Measurements from ENCODE around the gene CEP76. TPM values are rescaled to one million over a fixed set of nuclear protein-coding genes. Genes with fewer than 3 reads are reported as not detected.

The CEP76 gene
- total RNA-seq, 1 donor from 2014 or later, result 9.5 TPM

GRCh38 chr18:12639990-12640880, 62.3 kb downstream of the CEP76 start:
- H3K79me2 ChIP-seq (ENCODE audit: insufficient read depth, low read length), result peaks cover 90% of the 10 kb centered on the region
- peaks cover 11% of the 10 kb centered on the region for H3K4me1 ChIP-seq (ENCODE audit: insufficient read depth, low read length)
- H2AFZ ChIP-seq (ENCODE audit: low read depth, low read length), result no peak overlapping the region
- peaks cover 2% of the 10 kb centered on the region for H3K9me3 Mint-ChIP-seq (ENCODE audit: unreplicated experiment)
- H3K4me1 Mint-ChIP-seq (ENCODE audit: low read depth, unreplicated experiment), result peaks cover 39% of the 10 kb centered on the region
- H4K20me1 ChIP-seq (ENCODE audit: insufficient read depth, low read length), result peaks cover 26% of the 10 kb centered on the region
- FAIRE-seq (peak; percentile 94), DNase-seq (ENCODE audit: low read depth) (peak; percentile 77)
- H3K9ac ChIP-seq (ENCODE audit: low read length), result peak overlapping the region; percentile 37
- TF ChIP-seq CTCF (IDR thresholded peaks at IDR 0.05; ENCODE audit: insufficient read depth, low read depth, low read length) (no peak), EZH2 (IDR thresholded peaks at IDR 0.05; ENCODE audit: insufficient read depth, low read length) (no peak)
- no peaks in the 10 kb centered on the region for H3K27me3 Mint-ChIP-seq (ENCODE audit: low read depth, unreplicated experiment)
- no peak overlapping the region for H3K4me3 ChIP-seq (ENCODE audit: insufficient read depth, low read depth, low read length)
- peak overlapping the region; percentile 57 for H3K27ac ChIP-seq (ENCODE audit: low read depth, low read length)
- H3K27ac Mint-ChIP-seq (ENCODE audit: unreplicated experiment), result peak overlapping the region; percentile 97
- H3K4me3 Mint-ChIP-seq (ENCODE audit: unreplicated experiment), result peak overlapping the region; percentile 60
- peaks cover 2% of the 10 kb centered on the region for H3K36me3 Mint-ChIP-seq (ENCODE audit: low read depth, unreplicated experiment)
- no peaks in the 10 kb centered on the region for H3K36me3 ChIP-seq (ENCODE audit: insufficient read depth, low read length)
- peak overlapping the region; percentile 63 for H3K4me2 ChIP-seq (ENCODE audit: low read length)
- no peaks in the 10 kb centered on the region for H3K27me3 ChIP-seq (ENCODE audit: insufficient read depth, low read length)
- no peaks in the 10 kb centered on the region for H3K9me3 ChIP-seq (ENCODE audit: insufficient read depth, low read depth, low read length)

- Mint-ChIP-seq H3K27me3 (ENCODE audit: low read depth, unreplicated experiment) (no peaks in the 10 kb centered on the region), H3K4me1 (ENCODE audit: low read depth, unreplicated experiment) (peaks cover 37% of the 10 kb centered on the region), H3K9me3 (ENCODE audit: unreplicated experiment) (peaks cover 2% of the 10 kb centered on the region), H3K27ac (ENCODE audit: unreplicated experiment) (peak overlapping the region; percentile 50), H3K36me3 (ENCODE audit: low read depth, unreplicated experiment) (peaks cover 2% of the 10 kb centered on the region), H3K4me3 (ENCODE audit: unreplicated experiment) (no peak overlapping the region)
- Histone ChIP-seq H3K27me3 (ENCODE audit: insufficient read depth, low read length) (no peaks in the 10 kb centered on the region), H3K27ac (ENCODE audit: low read depth, low read length) (peak overlapping the region; percentile 51), H3K4me2 (ENCODE audit: low read length) (no peak overlapping the region), H3K79me2 (ENCODE audit: insufficient read depth, low read length) (peaks cover 81% of the 10 kb centered on the region), H3K4me1 (ENCODE audit: insufficient read depth, low read length) (peaks cover 11% of the 10 kb centered on the region), H3K36me3 (ENCODE audit: insufficient read depth, low read length) (no peaks in the 10 kb centered on the region), H3K4me3 (ENCODE audit: insufficient read depth, low read depth, low read length) (no peak overlapping the region), H3K9ac (ENCODE audit: low read length) (no peak overlapping the region), H4K20me1 (ENCODE audit: insufficient read depth, low read length) (peaks cover 22% of the 10 kb centered on the region), H3K9me3 (ENCODE audit: insufficient read depth, low read depth, low read length) (no peaks in the 10 kb centered on the region), H2AFZ (ENCODE audit: low read depth, low read length) (no peak overlapping the region)
- no peak for TF ChIP-seq EZH2 (IDR thresholded peaks at IDR 0.05; ENCODE audit: insufficient read depth, low read length)
- no peak for TF ChIP-seq CTCF (IDR thresholded peaks at IDR 0.05; ENCODE audit: insufficient read depth, low read depth, low read length)
- FAIRE-seq, result no peak
- no peak for DNase-seq (ENCODE audit: low read depth)
Observed at GRCh38 chr18:12638644-12639124, 63.8 kb downstream of the CEP76 start.
